ENCODE measurements around the gene SECTM1.
"Not testable (repeated sequence)": the region's sequence is repeated elsewhere in the genome, so short reads cannot be mapped to it uniquely, and the experiment has no call there.

The SECTM1 gene

GRCh38 chr17:82369211-82369610 is 35.6 kb upstream of the SECTM1 start:
- ATAC-seq: no peak

GRCh38 chr17:82367724-82368524 is 34.4 kb upstream of the SECTM1 start:
- ATAC-seq (peak; percentile 64), DNase-seq (no peak)

More at GRCh38 chr17:82369211-82369610, 35.6 kb upstream of the SECTM1 start:
- DNase-seq: no peak

- DNase-seq: no peak
- ATAC-seq: no peak
Measured at GRCh38 chr17:82366749-82367148, 33.2 kb upstream of the SECTM1 start.

- DNase-seq (no peak), ATAC-seq (no peak)
Measured at GRCh38 chr17:82365606-82366295, 32.2 kb upstream of the SECTM1 start.

GRCh38 chr17:82361885-82362633 is 28.5 kb upstream of the SECTM1 start:
- DNase-seq: no peak
- no peak for ATAC-seq

GRCh38 chr17:82359451-82360074 is 26.0 kb upstream of the SECTM1 start:
- ATAC-seq, DNase-seq: not testable (repeated sequence)

GRCh38 chr17:82358465-82359350 is 25.1 kb upstream of the SECTM1 start, which contains the start of gene TEX19:
Gene TEX19 (plus strand): TSS chr17:82359247. CDS start chr17:82362151, 2,904 bp downstream.
- DNase-seq: peak; percentile 32
- peak; percentile 30 for ATAC-seq

- DNase-seq (no peak), ATAC-seq (no peak)
Measured at GRCh38 chr17:82357394-82357793, 23.8 kb upstream of the SECTM1 start.

GRCh38 chr17:82356845-82357355 is 23.3 kb upstream of the SECTM1 start:
- no peak for DNase-seq
- ATAC-seq: no peak

- no peak for DNase-seq
Measured at GRCh38 chr17:82355770-82356427, 22.3 kb upstream of the SECTM1 start.

GRCh38 chr17:82354804-82355308 is 21.3 kb upstream of the SECTM1 start:
- ATAC-seq: no peak
- no peak for DNase-seq

More at GRCh38 chr17:82355770-82356427, 22.3 kb upstream of the SECTM1 start:
- no peak for ATAC-seq

GRCh38 chr17:82353484-82353883 is 19.9 kb upstream of the SECTM1 start:
- ATAC-seq (no peak), DNase-seq (no peak)

GRCh38 chr17:82351713-82352488 is 18.3 kb upstream of the SECTM1 start:
- ATAC-seq (peak; percentile 74), DNase-seq (peak; percentile 86)

- DNase-seq: no peak
- no peak for ATAC-seq
Measured at GRCh38 chr17:82351254-82351712, 17.7 kb upstream of the SECTM1 start.

- ATAC-seq: peak; percentile 38
- DNase-seq: peak; percentile 65
Measured at GRCh38 chr17:82350182-82351030, 16.8 kb upstream of the SECTM1 start.

GRCh38 chr17:82349287-82349701 is 15.7 kb upstream of the SECTM1 start:
- no peak for ATAC-seq
- DNase-seq: no peak

GRCh38 chr17:82348866-82349265 is 15.3 kb upstream of the SECTM1 start:
- no peak for DNase-seq

GRCh38 chr17:82348434-82348833 is 14.9 kb upstream of the SECTM1 start:
- DNase-seq (no peak), ATAC-seq (no peak)

More at GRCh38 chr17:82348866-82349265, 15.3 kb upstream of the SECTM1 start:
- no peak for ATAC-seq

Data from stimulated activated naive CD8-positive, alpha-beta T cell treated with anti-CD3 and anti-CD28 coated beads, Interleukin-15, Interleukin-2, amounts not matched to agents 100 U/mL and 50 U/mL, for 24 hours (primary cell).